ENCODE measurements around the gene GAS6.

Gene GAS6

DNA sequence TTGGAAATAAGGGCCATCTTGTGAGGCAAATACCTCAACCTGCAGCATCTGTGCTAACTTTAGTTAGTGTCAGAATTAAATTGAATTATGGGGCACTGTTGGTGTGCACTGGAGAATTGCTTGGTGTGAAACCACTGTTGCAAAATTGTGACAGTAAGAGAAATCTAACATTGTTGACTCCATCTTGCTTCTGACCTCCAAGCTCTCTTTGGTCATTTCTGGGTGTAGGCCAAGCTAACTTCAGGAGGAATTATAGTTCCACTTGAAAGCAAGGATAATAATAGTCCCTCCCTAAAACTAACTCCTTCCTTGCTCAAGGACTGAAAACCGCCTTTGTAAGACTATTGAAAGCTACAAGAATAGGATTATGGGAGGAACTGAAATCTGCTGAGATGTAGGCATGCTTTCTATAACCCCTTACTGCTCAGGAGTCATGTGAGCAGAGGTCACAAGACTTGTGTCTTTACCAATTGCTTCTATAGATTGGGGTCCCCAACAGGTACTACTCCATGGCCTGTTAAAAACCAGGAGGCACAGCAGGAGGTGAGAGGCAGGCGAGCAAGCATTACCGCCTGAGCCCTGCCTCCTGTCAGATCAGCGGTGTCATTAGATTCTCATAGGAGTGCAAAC, 24.9 kb upstream of the GAS6 start:
- CTCF ChIA-PET: interaction anchor here (0.6 kb wide), 1 partner anchor 81 kb away, joined by 4 read pairs; no protein-coding TSS in a partner anchor
- POLR2A ChIA-PET: no interaction called here
- no peaks in the 10 kb centered on the region for H3K4me1 ChIP-seq (ENCODE audit: control insufficient read depth, insufficient read depth, low read length)
- H3K27ac ChIP-seq (ENCODE audit: extremely low read depth, low read depth, low read length): no peak overlapping the region
- H3K9me3 ChIP-seq (ENCODE audit: control insufficient read depth, insufficient read depth, low read depth, low read length): no peaks in the 10 kb centered on the region
- H3K4me3 ChIP-seq (ENCODE audit: low read depth, low read length): no peak overlapping the region
- TF ChIP-seq ZFP37 (tag by site-specific recombination; IDR thresholded peaks at IDR 0.05) (no peak), MEIS1 (CRISPR knock-in tag; IDR thresholded peaks at IDR 0.05; ENCODE audit: borderline replicate concordance) (no peak), ZNF658 (tag by site-specific recombination; IDR thresholded peaks at IDR 0.05) (no peak), KLF1 (tag by site-specific recombination; IDR thresholded peaks at IDR 0.05) (no peak), ZNF785 (tag by site-specific recombination; IDR thresholded peaks at IDR 0.05) (no peak), ZNF121 (tag by site-specific recombination; IDR thresholded peaks at IDR 0.05) (no peak), ZNF239 (tag by site-specific recombination; IDR thresholded peaks at IDR 0.05) (no peak), ZNF248 (tag by site-specific recombination; IDR thresholded peaks at IDR 0.05) (no peak), ZNF777 (tag by site-specific recombination; IDR thresholded peaks at IDR 0.05; ENCODE audit: borderline replicate concordance) (no peak), ZNF302 (tag by site-specific recombination; IDR thresholded peaks at IDR 0.05; ENCODE audit: low read depth) (no peak), ZNF555 (tag by site-specific recombination; conservative IDR thresholded peaks at IDR 0.05) (no peak), ZBTB7A (tag by site-specific recombination; IDR thresholded peaks at IDR 0.05; ENCODE audit: low read depth) (no peak), SETDB1 (IDR thresholded peaks at IDR 0.05; ENCODE audit: insufficient read length, low read length) (no peak), MYNN (tag by site-specific recombination; IDR thresholded peaks at IDR 0.05; ENCODE audit: borderline replicate concordance) (no peak), TRIM28 (IDR thresholded peaks at IDR 0.05; ENCODE audit: borderline replicate concordance, low read length) (no peak), ZNF843 (tag by site-specific recombination; IDR thresholded peaks at IDR 0.05) (no peak), ZNF48 (tag by site-specific recombination; IDR thresholded peaks at IDR 0.05) (no peak)
- TF ChIP-seq, protein P1, sequence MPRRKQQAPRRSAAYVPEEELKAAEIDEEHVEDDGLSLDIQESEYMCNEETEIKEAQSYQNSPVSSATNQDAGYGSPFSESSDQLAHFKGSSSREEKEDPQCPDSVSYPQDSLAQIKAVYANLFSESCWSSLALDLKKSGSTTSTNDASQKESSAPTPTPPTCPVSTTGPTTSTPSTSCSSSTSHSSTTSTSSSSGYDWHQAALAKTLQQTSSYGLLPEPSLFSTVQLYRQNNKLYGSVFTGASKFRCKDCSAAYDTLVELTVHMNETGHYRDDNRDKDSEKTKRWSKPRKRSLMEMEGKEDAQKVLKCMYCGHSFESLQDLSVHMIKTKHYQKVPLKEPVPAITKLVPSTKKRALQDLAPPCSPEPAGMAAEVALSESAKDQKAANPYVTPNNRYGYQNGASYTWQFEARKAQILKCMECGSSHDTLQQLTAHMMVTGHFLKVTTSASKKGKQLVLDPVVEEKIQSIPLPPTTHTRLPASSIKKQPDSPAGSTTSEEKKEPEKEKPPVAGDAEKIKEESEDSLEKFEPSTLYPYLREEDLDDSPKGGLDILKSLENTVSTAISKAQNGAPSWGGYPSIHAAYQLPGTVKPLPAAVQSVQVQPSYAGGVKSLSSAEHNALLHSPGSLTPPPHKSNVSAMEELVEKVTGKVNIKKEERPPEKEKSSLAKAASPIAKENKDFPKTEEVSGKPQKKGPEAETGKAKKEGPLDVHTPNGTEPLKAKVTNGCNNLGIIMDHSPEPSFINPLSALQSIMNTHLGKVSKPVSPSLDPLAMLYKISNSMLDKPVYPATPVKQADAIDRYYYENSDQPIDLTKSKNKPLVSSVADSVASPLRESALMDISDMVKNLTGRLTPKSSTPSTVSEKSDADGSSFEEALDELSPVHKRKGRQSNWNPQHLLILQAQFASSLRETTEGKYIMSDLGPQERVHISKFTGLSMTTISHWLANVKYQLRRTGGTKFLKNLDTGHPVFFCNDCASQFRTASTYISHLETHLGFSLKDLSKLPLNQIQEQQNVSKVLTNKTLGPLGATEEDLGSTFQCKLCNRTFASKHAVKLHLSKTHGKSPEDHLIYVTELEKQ (tag by site-specific recombination; IDR thresholded peaks at IDR 0.05; ENCODE audit: borderline replicate concordance): no peak
- TF ChIP-seq, protein P2, sequence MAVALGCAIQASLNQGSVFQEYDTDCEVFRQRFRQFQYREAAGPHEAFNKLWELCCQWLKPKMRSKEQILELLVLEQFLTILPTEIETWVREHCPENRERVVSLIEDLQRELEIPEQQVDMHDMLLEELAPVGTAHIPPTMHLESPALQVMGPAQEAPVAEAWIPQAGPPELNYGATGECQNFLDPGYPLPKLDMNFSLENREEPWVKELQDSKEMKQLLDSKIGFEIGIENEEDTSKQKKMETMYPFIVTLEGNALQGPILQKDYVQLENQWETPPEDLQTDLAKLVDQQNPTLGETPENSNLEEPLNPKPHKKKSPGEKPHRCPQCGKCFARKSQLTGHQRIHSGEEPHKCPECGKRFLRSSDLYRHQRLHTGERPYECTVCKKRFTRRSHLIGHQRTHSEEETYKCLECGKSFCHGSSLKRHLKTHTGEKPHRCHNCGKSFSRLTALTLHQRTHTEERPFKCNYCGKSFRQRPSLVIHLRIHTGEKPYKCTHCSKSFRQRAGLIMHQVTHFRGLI (tag by site-specific recombination; IDR thresholded peaks at IDR 0.05): no peak
- TF ChIP-seq, protein P3, sequence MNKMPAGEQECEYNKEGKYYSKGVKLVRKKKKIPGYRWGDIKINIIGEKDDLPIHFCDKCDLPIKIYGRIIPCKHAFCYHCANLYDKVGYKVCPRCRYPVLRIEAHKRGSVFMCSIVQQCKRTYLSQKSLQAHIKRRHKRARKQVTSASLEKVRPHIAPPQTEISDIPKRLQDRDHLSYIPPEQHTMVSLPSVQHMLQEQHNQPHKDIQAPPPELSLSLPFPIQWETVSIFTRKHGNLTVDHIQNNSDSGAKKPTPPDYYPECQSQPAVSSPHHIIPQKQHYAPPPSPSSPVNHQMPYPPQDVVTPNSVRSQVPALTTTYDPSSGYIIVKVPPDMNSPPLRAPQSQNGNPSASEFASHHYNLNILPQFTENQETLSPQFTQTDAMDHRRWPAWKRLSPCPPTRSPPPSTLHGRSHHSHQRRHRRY (tag by site-specific recombination; IDR thresholded peaks at IDR 0.05): no peak
- no peaks in the 10 kb centered on the region for H3K36me3 ChIP-seq (ENCODE audit: control insufficient read depth in 2 of 2, insufficient read depth in 1 of 2, low read length in 2 of 2)

DNA sequence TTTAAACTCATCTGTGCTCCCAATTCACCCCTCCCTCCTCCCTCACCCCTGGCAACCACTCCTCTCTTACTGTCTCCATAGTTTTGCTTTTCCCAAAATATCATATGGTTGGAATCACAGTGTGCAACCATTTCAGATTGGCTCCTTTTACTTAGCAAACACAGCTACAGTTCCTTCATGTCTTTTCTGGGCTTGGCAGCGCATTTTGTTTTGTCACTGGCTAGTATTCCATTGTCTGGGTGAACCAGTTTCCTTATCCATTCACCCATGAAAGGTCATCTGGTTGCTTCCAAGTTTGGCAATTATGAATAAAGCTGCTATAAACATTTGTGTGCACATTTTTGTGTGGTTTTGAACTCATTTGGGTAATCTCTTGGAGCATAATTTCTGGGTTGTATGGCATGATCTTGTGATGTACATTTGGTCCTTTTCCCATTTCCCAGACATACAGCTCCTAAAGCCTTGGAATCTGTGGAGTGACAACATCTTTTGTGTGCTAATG, 23.9 kb upstream of the GAS6 start:
- TF ChIP-seq EGR2 (tag by site-specific recombination; IDR thresholded peaks at IDR 0.05; ENCODE audit: low read depth) (no peak), ZSCAN23 (tag by site-specific recombination; IDR thresholded peaks at IDR 0.05) (no peak)
- TF ChIP-seq, protein P4, sequence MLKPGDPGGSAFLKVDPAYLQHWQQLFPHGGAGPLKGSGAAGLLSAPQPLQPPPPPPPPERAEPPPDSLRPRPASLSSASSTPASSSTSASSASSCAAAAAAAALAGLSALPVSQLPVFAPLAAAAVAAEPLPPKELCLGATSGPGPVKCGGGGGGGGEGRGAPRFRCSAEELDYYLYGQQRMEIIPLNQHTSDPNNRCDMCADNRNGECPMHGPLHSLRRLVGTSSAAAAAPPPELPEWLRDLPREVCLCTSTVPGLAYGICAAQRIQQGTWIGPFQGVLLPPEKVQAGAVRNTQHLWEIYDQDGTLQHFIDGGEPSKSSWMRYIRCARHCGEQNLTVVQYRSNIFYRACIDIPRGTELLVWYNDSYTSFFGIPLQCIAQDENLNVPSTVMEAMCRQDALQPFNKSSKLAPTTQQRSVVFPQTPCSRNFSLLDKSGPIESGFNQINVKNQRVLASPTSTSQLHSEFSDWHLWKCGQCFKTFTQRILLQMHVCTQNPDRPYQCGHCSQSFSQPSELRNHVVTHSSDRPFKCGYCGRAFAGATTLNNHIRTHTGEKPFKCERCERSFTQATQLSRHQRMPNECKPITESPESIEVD (tag by site-specific recombination; IDR thresholded peaks at IDR 0.05): no peak
- ChIA-PET CTCF (interaction anchor here (0.8 kb wide), 1 partner anchor 281 kb away, joined by 4 read pairs; no protein-coding TSS in a partner anchor), POLR2A (no interaction called here)
- H3K4me1 ChIP-seq (ENCODE audit: control insufficient read depth, insufficient read depth, low read length): no peaks in the 10 kb centered on the region
- no peak overlapping the region for H3K27ac ChIP-seq (ENCODE audit: extremely low read depth, low read depth, low read length)
- no peak overlapping the region for H3K4me3 ChIP-seq (ENCODE audit: low read depth, low read length)
- no peaks in the 10 kb centered on the region for H3K36me3 ChIP-seq (ENCODE audit: control insufficient read depth in 2 of 2, insufficient read depth in 1 of 2, low read length in 2 of 2)
- H3K9me3 ChIP-seq (ENCODE audit: control insufficient read depth, insufficient read depth, low read depth, low read length): no peaks in the 10 kb centered on the region

Measured in HEK293 (cell line).